Keratinocyte (primary cell): Measurements from ENCODE around the gene RAB11A.

Source experiments
- CTCF ChIP-seq, 3 experiments: IDR thresholded peaks in 1 of 3; conservative IDR thresholded peaks in 1 of 3; optimal IDR thresholded peaks in 1 of 3; 2 replicates in 2 of 3; 3 replicates in 1 of 3; pipeline versions ENCODE3 to v1.5.1; 2011; ENCODE audit warnings: low read length in 3 of 3, mild to moderate bottlenecking in 3 of 3, moderate library complexity in 2 of 3, control low read depth in 1 of 3, inconsistent platforms in 1 of 3; ENCODE audit not compliant: insufficient read depth in 2 of 3; ENCODE audit errors: extremely low read depth in 1 of 3
- EZH2 ChIP-seq: IDR thresholded peaks from one replicate; pipeline ENCODE4 v1.6.1; 2012; ENCODE audit warnings: inconsistent platforms, mild to moderate bottlenecking, low read length, moderate library complexity

DNA sequence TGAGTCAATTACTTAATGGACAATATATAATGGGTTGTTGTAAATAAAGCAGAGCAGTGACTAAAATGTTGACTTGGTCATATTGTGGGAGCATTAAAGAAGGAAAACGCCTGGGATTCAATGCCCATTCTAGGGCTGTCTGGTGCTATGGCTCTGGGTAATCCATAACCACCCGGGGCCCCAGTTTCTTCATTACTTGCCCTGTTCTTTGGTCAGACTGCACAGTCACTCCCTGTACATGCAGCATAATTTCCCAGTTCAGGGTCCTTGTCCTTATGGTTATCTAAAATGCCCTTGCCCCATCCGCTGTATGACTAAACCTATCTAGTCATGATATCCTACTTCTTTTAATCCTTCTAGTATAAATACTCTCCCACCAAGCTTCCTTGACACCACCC, 49.7 kb upstream of the RAB11A start:
- TF ChIP-seq CTCF (optimal IDR thresholded peaks at IDR 0.05 in 1 of 3, IDR thresholded peaks at IDR 0.05 in 1 of 3, conservative IDR thresholded peaks at IDR 0.05 in 1 of 3; ENCODE audit: extremely low read depth in 1 of 3, insufficient read depth in 2 of 3, low read length in 3 of 3) (no peak), EZH2 (no peak)
